Cardiac muscle cell (in vitro differentiated cells and primary cell): ENCODE data around the gene NUFIP2. TPM values are rescaled to one million over a fixed set of nuclear protein-coding genes. Genes with fewer than 3 reads are reported as not detected.

Experiments used
- DNase-seq, 2 donors: peaks; one replicate each; pipeline versions ENCODE4 v3.0.0 to v3.0.0-alpha.2; 2010 to 2017; ENCODE audit warnings: low read depth in 1 of 2, low spot score in 1 of 2
- H3K27ac ChIP-seq: fragments of 200-600 bp; sonication (generic); 2 replicates; pipeline ENCODE4 v1.5.1; 2016
- H3K27me3 ChIP-seq: fragments of 200-600 bp; sonication (generic); 2 replicates; pipeline ENCODE4 v1.6.0; 2016; ENCODE audit warnings: control low read depth
- H3K36me3 ChIP-seq: fragments of 200-600 bp; sonication (generic); 2 replicates; pipeline ENCODE4 v1.5.1; 2016; ENCODE audit warnings: control low read depth
- H3K4me1 ChIP-seq: fragments of 200-600 bp; sonication (generic); 2 replicates; pipeline ENCODE4 v1.8.1; 2017; ENCODE audit warnings: low read depth, mild to moderate bottlenecking, mixed run types
- H3K4me3 ChIP-seq: fragments of 200-600 bp; sonication (generic); 2 replicates; pipeline ENCODE4 v1.5.1; 2016; ENCODE audit warnings: mild to moderate bottlenecking
- H3K9me3 ChIP-seq: fragments of 200-600 bp; sonication (generic); 2 replicates; pipeline ENCODE4 v1.5.1; 2017; ENCODE audit warnings: low read depth, mild to moderate bottlenecking, control low read depth
- CTCF ChIP-seq: IDR thresholded peaks from 2 replicates; pipeline ENCODE4 v1.5.1; 2012; ENCODE audit warnings: low read depth, mild to moderate bottlenecking, low read length
- polyA plus RNA-seq: library from polyadenylated mRNA; unstranded; fragments of >200 nt; fragmentation: Nextera tagmentation; extraction: Ambion mirVana; gene quantifications from 2 replicates; pipeline ENCODE4 v1.2.1, GENCODE V29; 2016
- total RNA-seq: library from RNA; depleted of rRNA; stranded (reverse); fragments of >200 nt; gene quantifications from 2 replicates; pipeline ENCODE4 v1.2.3, GENCODE V29; 2016

NUFIP2 gene
- total and polyA plus RNA-seq, 2 experiments from 2014 or later, result 9.7 to 28.2 TPM

GRCh38 chr17:29327412-29327811 lies 33.5 kb upstream of the NUFIP2 start:
- H3K27me3 ChIP-seq, result no peaks in the 10 kb centered on the region
- no peak overlapping the region for H3K4me3 ChIP-seq
- no peaks in the 10 kb centered on the region for H3K9me3 ChIP-seq
- no peaks in the 10 kb centered on the region for H3K36me3 ChIP-seq
- H3K4me1 ChIP-seq, result no peaks in the 10 kb centered on the region
- no peak for DNase-seq
- H3K27ac ChIP-seq, result no peak overlapping the region
- no peak for TF ChIP-seq CTCF

- DNase-seq, result no peak
- Histone ChIP-seq H3K27ac (no peak overlapping the region), H3K36me3 (no peaks in the 10 kb centered on the region), H3K4me1 (no peaks in the 10 kb centered on the region), H3K9me3 (no peaks in the 10 kb centered on the region), H3K27me3 (no peaks in the 10 kb centered on the region), H3K4me3 (no peak overlapping the region)
- TF ChIP-seq CTCF, result no peak
These were observed 32.3 kb upstream of the NUFIP2 start for GRCh38 chr17:29326023-29326813.

GRCh38 chr17:29322363-29322762 lies 28.4 kb upstream of the NUFIP2 start:
- DNase-seq, result no peak
- Histone ChIP-seq H3K27me3 (no peaks in the 10 kb centered on the region), H3K27ac (no peak overlapping the region), H3K36me3 (no peaks in the 10 kb centered on the region), H3K4me3 (no peak overlapping the region), H3K9me3 (no peaks in the 10 kb centered on the region), H3K4me1 (no peaks in the 10 kb centered on the region)
- no peak for TF ChIP-seq CTCF

GRCh38 chr17:29303386-29303785 lies 9.4 kb upstream of the NUFIP2 start:
- Histone ChIP-seq H3K4me3 (no peak overlapping the region), H3K27me3 (no peaks in the 10 kb centered on the region), H3K9me3 (no peaks in the 10 kb centered on the region), H3K27ac (no peak overlapping the region), H3K36me3 (no peaks in the 10 kb centered on the region), H3K4me1 (no peaks in the 10 kb centered on the region)
- DNase-seq, result no peak
- no peak for TF ChIP-seq CTCF

GRCh38 chr17:29299031-29299430 lies 5.1 kb upstream of the NUFIP2 start:
- Histone ChIP-seq H3K4me1 (no peaks in the 10 kb centered on the region), H3K27ac (no peak overlapping the region), H3K27me3 (no peaks in the 10 kb centered on the region), H3K36me3 (no peaks in the 10 kb centered on the region), H3K9me3 (no peaks in the 10 kb centered on the region), H3K4me3 (no peak overlapping the region)
- DNase-seq, result no peak
- TF ChIP-seq CTCF, result no peak
